22Rv1 (cell line): ENCODE measurements around the gene CDH18.
"Not testable (repeated sequence)": the region's sequence is repeated elsewhere in the genome, so short reads cannot be mapped to it uniquely, and the experiment has no call there.

Experiments used
- CTCF ChIP-seq: fragments of 450-650 bp; IDR thresholded peaks from 2 replicates; pipeline ENCODE4 v1.5.1; 2017; ENCODE audit warnings: mild to moderate bottlenecking
- ZFX ChIP-seq: fragments of 450-650 bp; IDR thresholded peaks from 2 replicates; pipeline ENCODE4 v1.6.1; 2017; ENCODE audit warnings: antibody characterized with exemption, borderline replicate concordance

- TF ChIP-seq CTCF, ZFX: not testable (repeated sequence)
Observed at GRCh38 chr5:19776886-19777285, 211.1 kb downstream of the CDH18 start.
